Measurements from ENCODE around the gene GPR141. TPM values are rescaled to one million over a fixed set of nuclear protein-coding genes. Genes with fewer than 3 reads are reported as not detected.

The GPR141 gene
- total RNA-seq, 1 experiment from 2014 or later = not detected

- no peaks in the 10 kb centered on the region for H3K79me2 ChIP-seq (ENCODE audit: low read length)
- no peak overlapping the region for H3K9ac ChIP-seq (ENCODE audit: low read length)
- no peak overlapping the region for H3K4me3 ChIP-seq (ENCODE audit: low read length)
- no peaks in the 10 kb centered on the region for H3F3A ChIP-seq (ENCODE audit: low read length, unreplicated experiment)
- no peak overlapping the region for H2AFZ ChIP-seq (ENCODE audit: low read length)
- ATAC-seq (no peak), DNase-seq (no peak)
- H3K36me3 ChIP-seq (ENCODE audit: low read depth, low read length) = no peaks in the 10 kb centered on the region
- H3K4me1 ChIP-seq (ENCODE audit: insufficient read depth, low read length) = no peaks in the 10 kb centered on the region
- BruUV-seq (replicated peaks) = no TSS peak
- no peak overlapping the region for H3K27ac ChIP-seq (ENCODE audit: low read length)
- H4K20me1 ChIP-seq (ENCODE audit: low read length) = no peaks in the 10 kb centered on the region
- intact Hi-C loops (cut with micrococcal nuclease) = no loop called here
- H3K9me2 ChIP-seq (replicated peaks; ENCODE audit: low read length) = no peaks in the 10 kb centered on the region
- POLR2A ChIA-PET (ENCODE audit: unreplicated experiment) = no interaction called here
- TF ChIP-seq EZH2 (IDR thresholded peaks at IDR 0.05; ENCODE audit: low read length, unreplicated experiment) (no peak), EZH2phosphoT487 (IDR thresholded peaks at IDR 0.05; ENCODE audit: borderline replicate concordance, low read length) (no peak)
- TF ChIP-seq, protein P1, sequence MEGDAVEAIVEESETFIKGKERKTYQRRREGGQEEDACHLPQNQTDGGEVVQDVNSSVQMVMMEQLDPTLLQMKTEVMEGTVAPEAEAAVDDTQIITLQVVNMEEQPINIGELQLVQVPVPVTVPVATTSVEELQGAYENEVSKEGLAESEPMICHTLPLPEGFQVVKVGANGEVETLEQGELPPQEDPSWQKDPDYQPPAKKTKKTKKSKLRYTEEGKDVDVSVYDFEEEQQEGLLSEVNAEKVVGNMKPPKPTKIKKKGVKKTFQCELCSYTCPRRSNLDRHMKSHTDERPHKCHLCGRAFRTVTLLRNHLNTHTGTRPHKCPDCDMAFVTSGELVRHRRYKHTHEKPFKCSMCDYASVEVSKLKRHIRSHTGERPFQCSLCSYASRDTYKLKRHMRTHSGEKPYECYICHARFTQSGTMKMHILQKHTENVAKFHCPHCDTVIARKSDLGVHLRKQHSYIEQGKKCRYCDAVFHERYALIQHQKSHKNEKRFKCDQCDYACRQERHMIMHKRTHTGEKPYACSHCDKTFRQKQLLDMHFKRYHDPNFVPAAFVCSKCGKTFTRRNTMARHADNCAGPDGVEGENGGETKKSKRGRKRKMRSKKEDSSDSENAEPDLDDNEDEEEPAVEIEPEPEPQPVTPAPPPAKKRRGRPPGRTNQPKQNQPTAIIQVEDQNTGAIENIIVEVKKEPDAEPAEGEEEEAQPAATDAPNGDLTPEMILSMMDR (conservative IDR thresholded peaks at IDR 0.05; ENCODE audit: low read depth, low read length) = no peak
- H3K27me3 ChIP-seq (ENCODE audit: low read length) = no peaks in the 10 kb centered on the region
- H3K9me3 ChIP-seq (ENCODE audit: low read length) = no peaks in the 10 kb centered on the region
- H3K4me2 ChIP-seq (ENCODE audit: low read length) = no peak overlapping the region
- CTCF ChIA-PET = no interaction called here
Measured at GRCh38 chr7:37756797-37757551, 73.4 kb downstream of the GPR141 start.

- intact Hi-C loops (cut with micrococcal nuclease) = no loop called here
- Histone ChIP-seq H3K79me2 (ENCODE audit: low read length) (no peaks in the 10 kb centered on the region), H3K27ac (ENCODE audit: low read length) (no peak overlapping the region), H3K4me2 (ENCODE audit: low read length) (no peak overlapping the region), H3K9ac (ENCODE audit: low read length) (no peak overlapping the region), H3F3A (ENCODE audit: low read length, unreplicated experiment) (no peaks in the 10 kb centered on the region), H4K20me1 (ENCODE audit: low read length) (no peaks in the 10 kb centered on the region), H3K9me2 (replicated peaks; ENCODE audit: low read length) (no peaks in the 10 kb centered on the region), H2AFZ (ENCODE audit: low read length) (no peak overlapping the region), H3K4me1 (ENCODE audit: insufficient read depth, low read length) (no peaks in the 10 kb centered on the region), H3K27me3 (ENCODE audit: low read length) (no peaks in the 10 kb centered on the region), H3K9me3 (ENCODE audit: low read length) (no peaks in the 10 kb centered on the region), H3K4me3 (ENCODE audit: low read length) (no peak overlapping the region), H3K36me3 (ENCODE audit: low read depth, low read length) (no peaks in the 10 kb centered on the region)
- DNase-seq = no peak
- CTCF ChIA-PET = no interaction called here
- no peak for ATAC-seq
- no peak for TF ChIP-seq EZH2 (IDR thresholded peaks at IDR 0.05; ENCODE audit: low read length, unreplicated experiment)
- TF ChIP-seq EZH2phosphoT487 (IDR thresholded peaks at IDR 0.05; ENCODE audit: borderline replicate concordance, low read length) = no peak
- TF ChIP-seq, protein P1 (conservative IDR thresholded peaks at IDR 0.05; ENCODE audit: low read depth, low read length) = no peak
- POLR2A ChIA-PET (ENCODE audit: unreplicated experiment) = no interaction called here
- no TSS peak for BruUV-seq (replicated peaks)
Measured at GRCh38 chr7:37757563-37757962, 74.0 kb downstream of the GPR141 start.

- TF ChIP-seq, protein P1 (conservative IDR thresholded peaks at IDR 0.05; ENCODE audit: low read depth, low read length) = no peak
- TF ChIP-seq EZH2phosphoT487 (IDR thresholded peaks at IDR 0.05; ENCODE audit: borderline replicate concordance, low read length) = no peak
- no peak for TF ChIP-seq EZH2 (IDR thresholded peaks at IDR 0.05; ENCODE audit: low read length, unreplicated experiment)
- Histone ChIP-seq H3K27ac (ENCODE audit: low read length) (no peak overlapping the region), H3K9ac (ENCODE audit: low read length) (no peak overlapping the region), H3K9me3 (ENCODE audit: low read length) (no peaks in the 10 kb centered on the region), H3K4me3 (ENCODE audit: low read length) (no peak overlapping the region), H3K9me2 (replicated peaks; ENCODE audit: low read length) (no peaks in the 10 kb centered on the region), H3K36me3 (ENCODE audit: low read depth, low read length) (no peaks in the 10 kb centered on the region), H3K27me3 (ENCODE audit: low read length) (no peaks in the 10 kb centered on the region), H3K79me2 (ENCODE audit: low read length) (no peaks in the 10 kb centered on the region), H3K4me1 (ENCODE audit: insufficient read depth, low read length) (no peaks in the 10 kb centered on the region), H3F3A (ENCODE audit: low read length, unreplicated experiment) (no peaks in the 10 kb centered on the region), H4K20me1 (ENCODE audit: low read length) (no peaks in the 10 kb centered on the region), H3K4me2 (ENCODE audit: low read length) (no peak overlapping the region), H2AFZ (ENCODE audit: low read length) (no peak overlapping the region)
- DNase-seq = no peak
- ChIA-PET CTCF (no interaction called here), POLR2A (ENCODE audit: unreplicated experiment) (no interaction called here)
- no TSS peak for BruUV-seq (replicated peaks)
- intact Hi-C loops (cut with micrococcal nuclease) = no loop called here
- ATAC-seq = no peak
Measured at GRCh38 chr7:37758501-37759045, 75.0 kb downstream of the GPR141 start.
